ENCODE measurements around the gene RABGEF1. TPM values are rescaled to one million over a fixed set of nuclear protein-coding genes. Genes with fewer than 3 reads are reported as not detected.
"Not testable (repeated sequence)": the region's sequence is repeated elsewhere in the genome, so short reads cannot be mapped to it uniquely, and the experiment has no call there.

The RABGEF1 gene
- total RNA-seq, 4 donors from 2014 or later, result 37.2 to 72.4 (median 43.8) TPM

- WGBS, result 93% methylated on average over 9 of the region's 9 CpGs
- Histone ChIP-seq H3K36me3 (no peaks in the 10 kb centered on the region), H3K27me3 (no peaks in the 10 kb centered on the region), H3K4me1 (peaks cover 4% of the 10 kb centered on the region), H3K9me3 (no peaks in the 10 kb centered on the region), H3K27ac (no peak overlapping the region), H3K4me3 (no peak overlapping the region)
- TF ChIP-seq POLR2AphosphoS5 (IDR thresholded peaks at IDR 0.05) (no peak), EP300 (IDR thresholded peaks at IDR 0.05) (no peak), POLR2A (IDR thresholded peaks at IDR 0.05) (no peak), CTCF (IDR thresholded peaks at IDR 0.05) (no peak)
- DNase-seq (ENCODE audit: low spot score in 2 of 2), result no peak
Observed at GRCh38 chr7:66758950-66759628, 18.6 kb downstream of the RABGEF1 start.

GRCh38 chr7:66763183-66763582, 22.6 kb downstream of the RABGEF1 start:
- DNase-seq (ENCODE audit: low spot score in 2 of 2); H3K4me1 ChIP-seq; H3K27ac ChIP-seq; H3K36me3 ChIP-seq; H3K4me3 ChIP-seq; H3K27me3 ChIP-seq; H3K9me3 ChIP-seq: not testable (repeated sequence)
- WGBS, result 83% methylated on average over 3 of the region's 3 CpGs

- WGBS, result 77% methylated on average over 3 of the region's 3 CpGs
- not testable (repeated sequence) for H3K27ac ChIP-seq; H3K36me3 ChIP-seq; DNase-seq (ENCODE audit: low spot score in 2 of 2); H3K4me1 ChIP-seq; H3K9me3 ChIP-seq; H3K27me3 ChIP-seq; H3K4me3 ChIP-seq
Observed at GRCh38 chr7:66763633-66764355, 23.3 kb downstream of the RABGEF1 start.

DNA sequence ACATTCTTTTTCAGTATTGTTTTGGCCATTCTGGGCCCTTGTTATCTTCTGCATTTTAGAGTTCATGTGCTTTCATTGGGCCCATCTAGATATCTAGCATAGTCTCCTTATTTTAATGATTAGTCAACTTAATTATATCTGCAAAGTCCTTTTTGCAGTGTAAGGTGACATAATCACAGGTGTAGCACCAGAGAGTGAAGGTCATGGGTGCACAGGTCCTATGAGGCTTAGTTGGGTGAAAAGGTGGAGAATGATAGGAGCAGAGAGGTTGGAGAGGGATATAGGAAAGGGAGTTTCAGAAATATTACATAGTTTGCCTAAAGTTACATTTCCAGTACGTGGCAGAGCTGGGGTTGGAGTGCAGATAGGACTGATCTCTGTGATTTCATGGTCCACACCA, 24.4 kb downstream of the RABGEF1 start:
- H3K36me3 ChIP-seq; H3K9me3 ChIP-seq; DNase-seq (ENCODE audit: low spot score in 2 of 2); H3K4me3 ChIP-seq; H3K27me3 ChIP-seq; H3K27ac ChIP-seq; H3K4me1 ChIP-seq: not testable (repeated sequence)
- WGBS, result 40% methylated on average over 1 of the region's 1 CpG

GRCh38 chr7:66765322-66766025, 24.9 kb downstream of the RABGEF1 start:
- not testable (repeated sequence) for H3K4me3 ChIP-seq; H3K9me3 ChIP-seq; H3K27me3 ChIP-seq; DNase-seq (ENCODE audit: low spot score in 2 of 2); H3K27ac ChIP-seq; H3K36me3 ChIP-seq; H3K4me1 ChIP-seq
- 44% methylated on average over 6 of the region's 6 CpGs for WGBS

DNA sequence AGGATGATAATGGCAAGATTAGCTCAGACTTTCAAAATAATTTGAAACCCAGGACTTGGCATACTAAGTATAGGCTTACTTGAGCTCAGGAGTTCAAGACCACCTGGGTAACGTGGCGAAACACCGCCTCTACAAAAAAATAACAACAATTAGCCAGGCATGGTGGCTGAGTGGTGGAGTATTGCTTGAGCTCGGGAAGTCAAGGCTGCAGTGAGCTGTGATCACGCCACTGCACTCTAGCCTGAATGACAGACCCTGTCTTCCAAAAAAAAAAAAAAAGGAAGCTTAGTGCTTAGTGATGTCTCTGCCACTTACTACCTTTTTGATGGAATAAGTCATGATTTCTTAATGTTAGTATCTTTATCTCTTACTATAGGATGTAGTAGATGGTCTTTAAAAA, 25.5 kb downstream of the RABGEF1 start:
- Histone ChIP-seq H3K27me3 (no peaks in the 10 kb centered on the region), H3K36me3 (no peaks in the 10 kb centered on the region), H3K27ac (no peak overlapping the region), H3K4me3 (no peak overlapping the region), H3K9me3 (no peaks in the 10 kb centered on the region), H3K4me1 (peaks cover 3% of the 10 kb centered on the region)
- 98% methylated on average over 5 of the region's 5 CpGs for WGBS
- TF ChIP-seq CTCF (IDR thresholded peaks at IDR 0.05), result no peak
- TF ChIP-seq EP300 (IDR thresholded peaks at IDR 0.05), result no peak
- TF ChIP-seq POLR2A (IDR thresholded peaks at IDR 0.05), result no peak
- no peak for TF ChIP-seq POLR2AphosphoS5 (IDR thresholded peaks at IDR 0.05)
- DNase-seq (ENCODE audit: low spot score in 2 of 2), result no peak

- H3K9me3 ChIP-seq; H3K4me1 ChIP-seq; H3K4me3 ChIP-seq; H3K27me3 ChIP-seq; H3K27ac ChIP-seq; DNase-seq (ENCODE audit: low spot score in 2 of 2); H3K36me3 ChIP-seq: not testable (repeated sequence)
Observed at GRCh38 chr7:66767486-66767885, 27.0 kb downstream of the RABGEF1 start.
